GM19395 (cell line): Measurements from ENCODE around the gene DGCR2.
"Not testable (repeated sequence)": the region's sequence is repeated elsewhere in the genome, so short reads cannot be mapped to it uniquely, and the experiment has no call there.

Experiments
- ATAC-seq: cut with Tn5 transposase; IDR thresholded peaks from one replicate; pipeline ENCODE4 v1.9.1; 2021; ENCODE audit warnings: mild to moderate bottlenecking, moderate library complexity; ENCODE audit not compliant: unreplicated experiment

DGCR2 gene

DNA sequence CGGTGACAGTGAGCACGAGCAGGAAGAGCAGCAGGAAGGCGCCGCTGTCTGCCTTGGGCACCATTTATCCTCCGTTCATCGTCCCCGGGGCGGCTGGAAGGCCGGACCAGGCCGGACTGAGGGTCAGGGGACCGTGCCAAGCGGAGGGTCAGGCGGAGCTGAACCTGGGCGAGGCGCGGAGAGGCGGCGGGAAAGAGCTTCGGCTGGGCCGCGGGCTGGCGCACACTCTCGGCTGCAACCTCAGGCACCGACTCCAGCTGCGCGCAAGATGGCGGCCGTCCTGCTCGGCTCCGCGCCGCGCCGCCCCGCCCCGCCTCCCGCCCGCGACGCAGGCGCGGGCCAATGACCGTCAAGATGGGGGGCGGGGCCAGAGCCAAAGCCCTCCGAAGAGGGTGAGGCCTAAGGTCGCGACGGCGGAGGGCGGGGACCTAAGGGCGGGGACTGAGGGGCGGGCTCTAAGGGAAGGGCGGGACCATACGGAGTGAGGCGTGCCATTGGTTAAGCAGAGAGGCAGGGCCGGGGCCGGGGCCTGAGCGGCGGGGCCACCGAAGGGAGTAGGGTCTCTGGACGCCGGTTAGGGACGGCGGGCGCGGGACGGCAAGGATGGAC, at the start of gene DGCR2:
DGCR2 (minus strand) TSS at position 270 of the 609 bp plus-strand sequence; CDS start at position 64, 206 bp downstream.
- peak; percentile 77 for ATAC-seq

- no peak for ATAC-seq
These were observed 47.7 kb upstream of the DGCR2 start for GRCh38 chr22:19169947-19170318.

DNA sequence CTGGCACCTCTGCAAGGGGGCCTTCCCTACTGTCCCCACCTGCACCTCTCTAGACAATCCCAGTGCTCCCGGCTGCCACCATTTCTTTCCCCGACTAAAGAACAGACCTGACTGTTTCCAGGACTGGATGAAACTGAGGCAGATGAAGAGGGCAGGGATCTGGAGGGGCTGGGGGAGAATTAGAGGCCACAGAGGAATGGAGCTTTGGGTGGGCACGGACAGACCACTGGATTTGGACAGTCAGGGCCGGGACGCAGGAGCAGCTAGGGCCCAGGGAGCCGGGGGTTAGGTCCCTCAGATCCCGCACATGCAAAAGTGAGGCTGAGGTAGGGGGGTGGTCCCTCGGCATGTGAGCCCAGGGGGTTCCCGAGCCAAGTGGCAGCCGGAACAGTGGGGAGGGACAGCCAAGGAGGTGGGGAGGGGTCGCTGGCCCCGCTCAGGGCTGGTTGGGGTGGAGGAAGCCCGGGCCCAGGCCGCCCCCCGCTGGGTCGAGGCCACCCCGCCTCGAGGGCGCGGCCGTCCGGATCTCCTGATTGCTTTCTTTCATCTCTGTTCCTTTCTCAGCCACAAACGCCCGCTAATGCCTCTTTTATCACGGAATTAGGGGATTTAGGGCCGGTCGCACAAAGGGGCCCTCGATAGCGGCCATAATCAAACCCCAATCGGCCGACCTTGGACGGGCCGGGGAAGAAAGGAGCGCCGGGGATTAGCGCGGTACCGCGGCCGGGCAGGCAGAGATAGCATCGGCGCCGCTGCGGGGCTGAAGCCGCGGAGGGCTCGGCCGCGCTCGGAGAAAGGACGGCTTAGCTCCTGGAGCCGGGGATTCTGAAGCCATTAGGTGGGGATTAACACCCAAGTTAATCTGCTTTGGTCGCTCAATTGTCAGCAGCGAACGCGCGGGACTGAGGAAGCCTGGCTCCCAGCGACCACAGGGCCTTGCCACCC, 47.1 kb upstream of the DGCR2 start:
- ATAC-seq, result no peak

DNA sequence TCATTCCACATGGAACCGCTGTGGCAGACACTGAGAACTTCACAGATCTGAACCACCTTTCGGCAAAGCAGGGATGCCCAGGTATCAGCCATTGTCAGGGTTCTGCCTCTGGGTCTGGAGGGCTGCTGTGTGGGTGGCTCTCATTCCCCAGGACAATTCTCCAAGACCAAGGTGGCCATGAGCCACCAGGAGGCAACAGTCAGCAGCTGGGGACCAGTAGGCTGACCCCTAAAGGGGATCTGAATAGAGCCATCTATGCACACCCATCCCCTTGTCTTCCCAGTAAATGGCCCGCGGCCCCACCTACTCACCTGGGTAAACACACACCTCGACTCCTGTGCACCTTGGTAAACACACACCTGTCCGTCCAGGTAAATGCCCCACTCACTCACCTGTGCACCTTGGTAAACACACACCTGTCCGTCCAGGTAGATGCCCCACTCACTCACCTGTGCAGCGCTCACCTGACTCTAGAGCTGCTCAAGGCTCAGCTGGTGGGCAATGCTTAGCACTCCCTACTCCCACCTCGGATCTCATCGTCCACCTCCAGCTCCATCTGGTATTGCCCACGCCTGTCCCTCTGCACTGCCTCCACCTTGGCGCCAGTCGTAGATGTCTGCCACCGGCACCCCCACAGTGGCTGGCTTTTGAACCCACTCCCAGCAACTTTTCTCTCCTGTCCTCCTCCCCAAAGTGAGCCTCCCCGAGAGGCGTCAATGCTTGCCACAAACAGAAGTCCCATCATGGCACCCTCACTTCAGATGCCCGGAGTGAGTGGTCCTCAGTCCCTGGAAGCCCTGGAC, 46.1 kb upstream of the DGCR2 start:
- ATAC-seq, result no peak

DNA sequence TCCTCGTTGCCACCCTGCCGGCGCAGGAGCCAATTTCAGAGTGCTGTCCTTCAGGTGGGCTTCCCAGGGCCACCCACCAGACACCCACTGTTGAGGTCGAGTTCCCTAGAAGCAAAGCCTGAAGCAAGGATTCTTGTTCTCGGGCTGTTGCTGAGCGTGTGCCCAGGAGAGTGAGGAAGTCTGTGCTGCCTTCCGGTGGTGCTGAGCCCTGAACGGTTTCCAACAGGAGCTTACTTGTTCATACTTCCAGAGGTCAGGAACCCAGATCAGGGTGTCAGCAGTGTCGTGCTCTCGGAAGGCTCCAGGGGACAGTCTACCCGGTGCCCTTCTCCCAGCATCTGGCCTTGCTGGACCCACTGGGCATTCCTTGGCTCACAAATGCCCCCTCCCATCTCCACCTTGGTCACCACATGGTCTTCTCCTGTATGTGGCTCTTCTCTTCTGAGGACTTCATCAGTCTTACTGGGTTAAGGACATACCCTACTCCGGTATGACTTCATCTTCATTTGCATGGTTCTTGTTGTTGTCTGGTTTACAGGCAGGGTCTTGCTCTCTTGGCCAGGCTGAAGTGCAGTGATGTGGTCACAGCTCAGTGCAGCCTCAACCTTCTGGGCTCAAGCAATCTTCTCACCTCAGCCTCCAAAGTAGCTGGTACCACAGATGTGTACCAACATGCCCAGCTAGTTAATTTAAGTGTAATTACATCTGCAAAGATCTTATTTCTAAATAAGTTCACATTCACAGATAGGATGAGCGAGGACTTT, 45.1 kb upstream of the DGCR2 start:
- no peak for ATAC-seq

GRCh38 chr22:19166421-19166820, 44.2 kb upstream of the DGCR2 start:
- ATAC-seq, result no peak

DNA sequence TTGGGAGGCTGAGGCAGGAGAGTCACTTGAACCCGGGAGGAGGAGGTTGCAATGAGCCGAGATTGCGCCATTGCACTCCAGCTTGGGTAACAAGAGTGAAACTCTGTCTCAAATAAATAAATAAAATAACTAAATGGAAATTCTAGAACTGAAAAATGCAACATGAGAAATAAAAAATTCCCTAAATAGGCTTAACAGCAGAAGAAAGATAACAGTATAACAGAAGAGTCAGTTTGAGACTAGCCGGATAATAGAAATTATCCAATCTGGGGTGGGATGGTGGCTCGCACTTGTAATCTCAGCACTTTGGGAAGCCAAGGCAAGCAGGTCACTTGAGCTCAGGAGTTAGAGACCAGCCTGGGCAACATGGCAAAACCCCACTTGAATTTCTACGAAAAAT, 42.2 kb upstream of the DGCR2 start:
- no peak for ATAC-seq

DNA sequence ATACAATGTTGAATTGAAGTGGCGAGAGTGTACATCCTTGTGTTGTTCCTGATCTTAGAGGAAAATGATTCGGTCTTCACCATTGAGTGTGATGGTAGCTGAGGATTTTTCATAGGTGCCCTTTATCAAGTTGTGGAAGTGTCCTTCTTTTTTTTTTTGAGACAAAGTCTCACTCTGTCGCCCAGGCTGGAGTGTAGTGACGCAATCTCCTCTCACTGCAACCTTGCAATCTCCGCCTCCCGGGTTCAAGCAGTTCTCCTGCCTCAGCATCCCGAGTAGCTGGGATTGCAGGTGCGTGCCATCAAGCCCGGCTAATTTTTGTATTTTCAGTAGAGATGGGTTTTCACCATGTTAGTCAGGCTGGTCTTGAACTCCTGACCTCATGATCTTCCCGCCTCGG, 36.4 kb upstream of the DGCR2 start:
- not testable (repeated sequence) for ATAC-seq

DNA sequence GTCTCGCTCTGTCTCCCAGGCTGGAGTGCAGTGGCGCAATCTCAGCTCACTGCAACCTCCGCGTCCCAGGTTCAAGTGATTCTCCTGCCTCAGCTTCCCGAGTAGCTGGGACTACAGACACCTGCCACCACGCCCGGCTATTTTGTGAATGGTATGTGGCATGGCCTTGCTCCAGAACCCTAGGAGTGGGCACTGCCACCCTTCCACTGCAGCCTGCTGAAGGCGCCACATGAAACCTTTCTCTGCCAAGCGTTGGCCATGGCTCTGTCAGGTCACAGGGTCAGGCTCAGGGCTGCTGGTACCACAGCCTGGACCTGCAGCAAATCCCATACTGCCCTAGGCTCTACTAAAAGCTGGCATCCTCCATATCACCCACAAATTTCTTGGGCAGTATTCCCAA, 33.9 kb upstream of the DGCR2 start:
- not testable (repeated sequence) for ATAC-seq

DNA sequence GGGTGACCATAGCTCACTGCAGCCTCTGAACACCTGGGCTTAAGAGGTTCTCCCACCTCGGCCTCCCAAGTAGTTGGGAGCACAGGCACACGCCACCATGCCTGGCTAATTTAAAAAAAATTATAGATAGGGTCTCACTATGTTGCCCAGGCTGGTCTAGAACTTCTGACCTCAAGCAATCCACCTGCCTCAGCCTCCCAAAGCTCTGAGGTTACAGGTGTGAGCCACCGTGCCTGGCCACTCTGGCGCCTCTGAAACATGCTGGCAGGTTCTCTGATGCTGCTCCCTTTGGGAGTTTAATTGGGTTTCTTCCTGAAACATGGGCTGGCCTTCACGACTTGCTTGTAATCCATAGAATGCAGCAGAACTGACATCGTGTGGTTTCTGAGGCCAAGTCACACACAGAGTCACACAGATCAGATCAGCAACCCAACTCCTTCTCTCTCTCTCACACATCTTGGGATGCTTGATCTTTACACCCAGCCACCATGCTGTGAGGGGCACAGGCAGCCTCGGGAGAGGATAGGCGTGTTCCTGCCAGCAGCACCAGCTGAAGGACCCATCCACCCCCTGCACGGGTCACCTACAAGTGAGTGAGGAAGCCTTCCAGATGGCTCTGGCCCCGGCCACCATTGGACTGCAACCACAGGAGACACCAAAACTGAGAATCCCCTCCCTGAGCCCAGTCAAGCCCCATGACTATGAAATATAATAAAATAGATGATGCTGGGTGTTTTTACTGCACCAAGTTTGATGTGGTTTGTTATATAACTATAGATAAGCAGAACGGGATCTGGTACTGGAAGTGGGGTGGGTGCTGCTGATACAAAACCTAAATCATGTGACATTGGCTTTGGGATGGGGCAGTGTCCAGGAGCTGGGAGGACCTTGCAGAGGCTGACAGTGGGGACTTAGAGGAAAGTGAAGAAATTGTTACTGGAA, 31.0 kb upstream of the DGCR2 start:
- no peak for ATAC-seq

GRCh38 chr22:19151329-19152191, 29.3 kb upstream of the DGCR2 start:
- no peak for ATAC-seq

GRCh38 chr22:19150482-19151328, 28.5 kb upstream of the DGCR2 start:
- ATAC-seq, result no peak

DNA sequence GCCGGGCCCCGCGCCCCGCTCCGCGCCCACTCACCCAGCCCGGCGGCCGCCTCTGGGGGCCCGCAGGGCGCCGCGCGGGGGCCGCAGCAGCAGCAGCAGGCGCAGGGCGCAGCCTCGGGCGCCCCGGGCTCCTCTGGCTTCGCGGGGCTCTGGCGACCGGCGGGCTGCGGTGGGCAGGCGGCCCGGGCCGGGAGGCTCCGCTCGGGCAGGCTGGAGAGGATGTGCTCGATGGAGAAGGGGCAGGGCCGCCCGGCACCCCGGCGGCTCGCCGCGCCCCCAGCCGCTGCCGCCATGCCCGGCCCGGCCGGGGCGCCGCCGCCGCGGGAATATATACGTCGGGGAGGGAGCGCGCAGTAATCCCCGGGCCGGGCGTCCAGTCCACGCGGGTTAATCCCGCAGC, 27.8 kb upstream of the DGCR2 start, which contains the start of gene GSC2:
GSC2 (minus strand) TSS at position 302 of the 400 bp plus-strand sequence; CDS start at position 293, 9 bp downstream.
- no peak for ATAC-seq

DNA sequence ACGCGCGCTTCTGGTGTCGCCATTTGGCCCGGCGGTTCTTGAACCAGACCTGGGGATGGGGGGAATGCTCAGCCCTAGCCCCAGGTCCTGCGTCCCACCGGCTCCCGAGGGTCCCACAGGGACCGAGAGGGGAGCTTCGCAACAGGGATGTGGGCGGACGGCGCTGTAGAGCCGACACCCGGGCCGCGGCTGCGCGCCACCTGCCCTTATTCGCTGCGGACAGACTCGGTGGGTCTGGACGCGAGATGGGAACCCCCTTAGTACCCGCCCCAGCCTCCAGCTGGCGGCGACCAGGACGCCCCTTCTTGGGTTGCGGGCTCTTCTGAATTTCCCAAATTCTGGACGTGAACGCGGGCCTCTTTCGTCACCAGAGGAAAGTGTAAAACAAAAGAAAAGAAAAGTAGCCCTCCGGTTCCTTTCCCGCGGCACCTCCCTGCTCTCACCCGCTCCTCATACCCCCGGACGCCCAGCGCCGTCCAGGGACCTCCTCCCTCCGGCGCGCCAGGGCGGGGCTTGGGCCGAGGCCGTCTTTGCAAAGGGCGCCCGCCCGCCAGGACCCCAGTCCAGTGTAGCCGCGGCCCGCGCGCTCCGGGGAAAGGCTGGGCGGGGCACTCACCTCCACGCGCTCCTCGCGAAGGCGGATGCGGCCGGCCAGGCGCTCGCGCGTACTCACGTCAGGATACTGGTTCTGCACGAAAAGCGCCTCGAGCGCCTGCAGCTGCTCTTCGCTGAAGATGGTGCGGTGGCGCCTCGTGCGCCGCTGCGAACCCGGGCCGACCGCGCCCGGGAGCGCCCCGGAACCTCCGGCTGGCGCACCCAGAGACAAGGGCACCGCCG, 27.1 kb upstream of the DGCR2 start:
- no peak for ATAC-seq

DNA sequence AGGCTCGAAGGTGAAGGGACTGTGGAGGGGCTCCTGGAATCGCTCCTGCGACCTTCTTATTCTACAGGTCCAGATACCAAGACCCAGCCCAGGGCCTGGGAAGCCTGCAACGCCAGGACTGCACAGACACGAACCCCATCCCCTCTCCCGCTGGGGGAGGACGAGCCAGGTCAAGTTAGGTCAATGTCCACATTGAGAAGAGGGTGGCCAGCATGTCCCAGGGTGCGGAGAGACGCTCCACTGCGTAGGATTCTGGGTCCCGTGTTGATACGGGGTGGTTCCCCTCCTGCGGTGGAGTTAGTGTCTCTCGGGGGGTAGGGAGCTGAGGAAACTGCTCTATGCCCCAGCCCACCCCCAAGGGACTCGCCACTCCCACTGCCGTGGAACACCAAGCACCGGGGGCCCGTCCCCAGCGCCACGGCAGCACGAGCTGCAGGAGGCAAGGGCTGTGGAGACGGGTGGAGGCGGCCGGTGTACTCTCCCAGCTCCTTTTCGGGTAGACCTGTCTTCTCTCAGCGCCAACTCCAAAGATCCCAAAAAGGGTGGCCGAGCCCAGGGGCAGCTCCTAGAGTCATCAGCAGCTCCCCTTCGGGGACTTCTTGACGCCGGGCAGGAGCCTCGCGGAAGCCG, 26.3 kb upstream of the DGCR2 start:
- no peak for ATAC-seq

- no peak for ATAC-seq
These were observed 25.1 kb upstream of the DGCR2 start for GRCh38 chr22:19147195-19147780.
